ENCODE results near the gene HSPA1B.
"Not testable (repeated sequence)": the region's sequence is repeated elsewhere in the genome, so short reads cannot be mapped to it uniquely, and the experiment has no call there.

Gene HSPA1B

DNA sequence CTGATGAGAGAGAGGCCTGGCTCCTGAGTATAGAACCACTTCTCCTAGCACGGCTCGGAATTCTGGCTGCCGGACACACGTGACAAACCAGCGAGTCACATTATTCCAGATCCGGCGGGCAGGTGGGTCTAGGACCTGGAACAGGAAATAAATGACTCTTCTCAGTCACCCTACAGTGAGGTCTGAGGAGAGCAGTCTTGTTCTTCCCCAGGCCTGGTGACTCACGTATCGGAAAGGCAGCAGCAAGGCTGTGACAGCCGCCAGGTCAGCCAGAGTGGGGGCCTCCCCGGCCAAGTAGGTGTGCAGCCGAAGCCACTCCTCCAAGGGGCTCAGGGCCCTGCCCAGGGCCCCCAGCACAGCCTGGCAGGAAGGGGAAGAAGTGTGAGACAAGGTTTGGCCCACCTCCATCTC is 34.8 kb upstream of the HSPA1B start:
- DNase-seq (ENCODE audit: insufficient read length, low spot score) (peak; percentile 91), FAIRE-seq (peak; percentile 45)
- no peak for TF ChIP-seq POLR2A (IDR thresholded peaks at IDR 0.05; ENCODE audit: low read depth, low read length)

DNA sequence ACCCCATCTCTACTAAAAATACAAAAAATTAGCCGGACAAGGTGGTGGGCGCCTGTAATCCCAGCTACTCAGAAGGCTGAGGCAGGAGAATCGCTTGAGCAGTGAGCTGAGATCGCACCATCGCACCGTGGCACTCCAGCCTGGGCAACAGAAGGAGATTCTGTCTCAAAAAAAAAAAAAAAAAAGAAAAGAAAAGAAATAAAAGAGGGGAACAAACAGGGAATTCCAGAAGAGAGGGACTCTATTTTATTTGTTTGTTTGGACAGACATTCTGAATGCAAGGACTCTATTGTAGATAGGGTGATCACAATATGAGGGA is 33.7 kb upstream of the HSPA1B start:
- not testable (repeated sequence) for DNase-seq (ENCODE audit: insufficient read length, low spot score); FAIRE-seq

DNA sequence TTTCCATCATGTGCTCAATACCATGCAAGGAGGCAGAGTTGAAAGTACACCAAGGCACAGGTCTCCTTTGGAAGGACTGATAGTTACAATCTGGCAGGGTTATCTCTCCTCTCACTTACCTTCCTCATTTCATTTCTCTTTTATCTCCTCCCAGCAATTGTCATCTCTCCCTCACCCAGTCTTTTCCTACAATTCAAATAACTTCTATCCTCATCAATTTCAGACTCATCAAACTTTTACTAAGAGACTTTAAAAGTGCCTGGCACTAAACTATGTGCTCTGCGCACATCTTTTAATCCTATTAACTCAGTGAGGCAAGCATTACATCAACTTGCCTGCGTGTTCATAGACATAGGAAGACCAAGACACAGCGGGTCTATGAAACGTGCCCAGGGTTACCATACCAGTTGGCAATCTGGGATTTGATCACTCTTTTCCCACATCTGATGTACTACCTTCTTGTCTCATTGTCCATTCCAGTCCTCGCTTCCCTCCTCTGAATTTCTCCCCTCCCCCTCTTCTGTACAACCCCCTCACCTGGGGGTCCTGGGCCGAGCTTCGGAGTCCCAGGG is 33.2 kb upstream of the HSPA1B start:
- FAIRE-seq: no peak
- TF ChIP-seq POLR2A (IDR thresholded peaks at IDR 0.05; ENCODE audit: low read depth, low read length): no peak
- DNase-seq (ENCODE audit: insufficient read length, low spot score): no peak

DNA sequence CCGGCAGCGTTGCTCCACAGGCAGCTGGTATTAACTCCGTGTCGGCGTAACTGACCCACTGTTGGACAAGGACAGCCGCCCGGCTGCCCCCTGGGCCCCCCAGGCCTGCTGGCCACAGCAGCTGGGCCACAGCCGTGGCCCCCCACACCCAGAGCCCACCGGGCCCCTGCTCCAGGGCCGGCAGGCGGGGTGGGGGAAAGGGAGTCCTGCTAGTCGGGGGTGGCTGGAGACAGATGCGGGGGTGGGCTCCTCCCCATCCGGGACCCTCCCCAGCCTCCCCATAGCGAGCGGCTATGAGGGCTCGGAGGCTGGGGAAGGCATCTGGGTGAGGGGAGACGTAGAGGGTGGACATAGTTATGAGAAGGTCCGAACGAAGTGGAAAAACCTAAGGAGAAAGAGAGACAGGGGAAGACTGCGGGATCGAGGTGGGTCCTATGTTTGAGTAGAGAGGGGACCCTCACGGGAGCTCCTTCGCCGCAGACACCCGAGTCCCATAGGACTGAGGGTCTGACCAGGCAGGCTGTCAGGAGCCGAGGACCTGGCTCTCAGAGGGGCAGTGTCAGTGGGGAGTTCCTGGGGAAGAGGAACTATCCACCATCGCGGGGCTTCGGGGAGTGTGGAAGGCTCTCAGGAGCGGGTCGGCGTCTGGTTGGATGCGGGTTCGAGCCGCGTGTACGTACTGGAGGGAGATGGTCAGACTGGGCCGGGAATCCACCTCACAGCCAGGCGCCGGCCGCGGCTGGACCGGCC is 32.5 kb upstream of the HSPA1B start:
- FAIRE-seq (no peak), DNase-seq (ENCODE audit: insufficient read length, low spot score) (peak; percentile 60)
- no peak for TF ChIP-seq POLR2A (IDR thresholded peaks at IDR 0.05; ENCODE audit: low read depth, low read length)

DNA sequence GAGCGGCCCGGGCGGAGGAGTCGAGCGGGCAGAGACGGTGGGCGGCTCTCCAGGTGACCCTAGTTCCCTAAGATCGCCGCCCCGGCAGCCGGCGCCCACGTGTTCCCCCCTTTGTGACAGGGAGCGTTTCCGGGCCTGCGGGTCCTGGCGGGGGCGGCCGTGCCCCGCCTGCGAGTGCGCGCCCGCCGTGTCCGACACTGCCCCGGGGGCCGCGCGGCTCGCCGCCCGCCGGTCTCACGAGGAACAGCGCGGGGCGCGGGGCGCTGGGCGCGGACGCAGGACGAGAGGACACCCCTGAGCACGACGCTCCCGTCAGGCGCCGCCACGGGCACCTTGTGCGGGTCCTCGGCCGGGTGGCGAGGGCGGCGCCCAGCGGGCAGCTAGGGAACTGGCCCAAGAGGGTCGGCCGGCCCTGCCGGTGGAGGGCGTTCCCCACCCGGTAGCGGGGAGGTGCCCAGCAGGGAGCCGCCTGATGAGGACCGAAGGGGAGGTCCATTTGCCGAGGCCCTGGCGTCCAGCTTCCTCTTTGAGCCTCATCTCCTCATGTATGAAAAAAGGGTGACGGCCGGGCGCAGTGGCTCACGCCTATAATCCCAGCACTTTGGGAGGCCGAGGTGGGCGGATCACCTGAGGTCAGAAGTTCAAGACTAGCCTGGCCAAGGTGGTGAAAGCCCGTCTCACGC is 31.8 kb upstream of the HSPA1B start, which contains the start of gene VARS1:
VARS1 (minus strand) TSS at position 137 of the 683 bp plus-strand sequence. CDS start 535 bp downstream, outside the sequence.
- DNase-seq (ENCODE audit: insufficient read length, low spot score): peak; percentile 92
- TF ChIP-seq POLR2A (IDR thresholded peaks at IDR 0.05; ENCODE audit: low read depth, low read length): peak; percentile 47
- no peak for FAIRE-seq

DNA sequence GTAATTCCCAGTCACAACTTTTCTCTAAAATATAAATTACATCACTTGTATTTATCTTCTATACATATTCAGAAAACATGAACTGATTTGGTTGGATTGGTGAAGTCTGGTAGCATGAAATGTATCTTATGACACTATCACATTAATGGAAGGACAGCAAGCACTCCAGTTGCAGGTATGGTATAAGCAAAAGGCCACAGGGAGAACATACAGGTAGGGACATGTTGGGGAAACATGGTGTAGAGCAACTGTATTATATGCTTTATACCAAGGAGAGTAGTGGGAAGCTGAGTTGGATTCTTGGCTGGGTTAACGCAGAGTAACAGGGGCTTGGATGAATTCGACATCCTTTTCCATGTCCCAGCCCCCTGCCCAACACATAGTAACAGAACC is 30.5 kb upstream of the HSPA1B start:
- TF ChIP-seq POLR2A (IDR thresholded peaks at IDR 0.05; ENCODE audit: low read depth, low read length): no peak
- DNase-seq (ENCODE audit: insufficient read length, low spot score): no peak
- no peak for FAIRE-seq

DNA sequence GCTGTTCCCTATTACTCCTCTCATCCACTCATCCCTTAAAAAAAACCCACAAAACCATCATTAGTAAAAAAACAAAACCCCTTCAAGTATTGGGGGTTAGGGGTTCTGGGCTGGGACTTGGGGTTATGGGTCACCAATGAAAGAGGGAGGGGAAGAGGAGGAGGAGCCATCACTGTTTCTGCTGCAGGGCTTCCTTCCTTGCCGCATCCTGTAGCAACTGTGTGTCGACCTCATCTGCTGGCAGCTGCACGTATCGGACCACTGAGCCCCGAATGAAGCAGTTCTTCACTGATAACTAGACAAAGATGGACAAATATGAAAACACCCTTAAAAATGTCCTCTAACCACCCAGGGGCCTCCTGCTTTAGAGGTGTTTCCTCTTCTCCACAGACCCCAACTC is 29.9 kb upstream of the HSPA1B start:
- FAIRE-seq: no peak

DNA sequence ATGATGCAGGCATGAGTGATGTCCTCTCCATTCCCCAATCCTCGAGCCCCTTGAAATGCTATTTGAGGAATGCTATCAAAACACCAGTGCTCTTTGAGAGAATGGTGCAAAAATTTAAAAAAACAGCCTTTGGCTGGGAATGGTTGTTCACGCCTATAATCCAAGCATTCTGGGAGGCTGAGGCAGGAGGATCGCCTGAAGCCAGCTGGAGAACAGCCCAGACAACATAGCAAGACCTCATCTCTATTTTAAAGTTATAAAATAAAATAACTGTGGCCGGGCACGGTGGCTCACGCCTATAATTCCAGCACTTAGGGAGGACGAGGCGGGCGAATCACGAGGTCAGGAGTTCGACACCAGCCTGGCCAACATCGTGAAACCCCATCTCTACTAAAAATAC is 27.8 kb upstream of the HSPA1B start:
- no peak for DNase-seq (ENCODE audit: insufficient read length, low spot score)
- no peak for TF ChIP-seq POLR2A (IDR thresholded peaks at IDR 0.05; ENCODE audit: low read depth, low read length)
- FAIRE-seq: no peak

More for the DNA sequence above, 29.9 kb upstream of the HSPA1B start:
- TF ChIP-seq POLR2A (IDR thresholded peaks at IDR 0.05; ENCODE audit: low read depth, low read length): no peak
- no peak for DNase-seq (ENCODE audit: insufficient read length, low spot score)

DNA sequence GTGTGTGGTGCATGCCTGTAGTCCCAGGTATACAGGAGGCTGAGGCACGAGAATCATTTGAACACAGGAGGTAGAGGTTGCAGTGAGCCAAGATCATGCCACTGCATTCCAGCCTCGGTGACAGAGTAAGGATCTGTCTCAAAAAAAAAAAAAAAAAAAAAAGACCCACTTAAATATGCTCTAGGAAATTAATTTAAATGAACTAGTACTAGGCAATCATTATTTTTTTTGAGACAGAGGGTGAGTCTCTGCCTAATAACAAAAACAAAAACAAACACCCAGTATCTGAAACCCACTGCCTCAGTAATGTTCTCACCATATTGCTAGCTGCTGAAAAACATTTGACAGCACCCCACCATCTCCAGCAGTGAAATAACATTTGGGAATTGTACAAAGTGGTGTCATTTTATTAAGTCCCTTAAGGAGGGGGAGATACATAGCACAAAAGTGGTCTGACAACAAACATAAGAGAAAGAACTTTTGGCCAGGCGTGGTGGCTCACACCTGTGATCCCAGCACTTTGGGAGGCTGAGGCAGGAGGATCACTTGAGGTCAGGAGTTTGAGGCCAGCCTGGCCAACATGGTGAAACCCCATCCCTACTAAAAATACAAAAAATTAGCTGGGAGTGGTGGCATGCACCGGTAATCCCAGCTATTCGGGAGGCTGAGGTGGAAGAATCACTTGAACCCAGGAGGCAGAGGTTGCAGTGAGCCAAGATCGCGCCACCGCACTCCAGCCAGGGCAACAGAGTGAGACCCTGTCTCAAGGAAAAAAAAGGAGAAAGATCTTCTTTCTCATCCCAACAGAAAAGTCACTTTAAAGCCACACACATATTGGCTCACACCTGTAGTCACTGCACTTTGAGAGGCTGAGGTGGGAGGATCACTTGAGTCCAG is 26.3 kb upstream of the HSPA1B start:
- not testable (repeated sequence) for DNase-seq (ENCODE audit: insufficient read length, low spot score); FAIRE-seq

DNA sequence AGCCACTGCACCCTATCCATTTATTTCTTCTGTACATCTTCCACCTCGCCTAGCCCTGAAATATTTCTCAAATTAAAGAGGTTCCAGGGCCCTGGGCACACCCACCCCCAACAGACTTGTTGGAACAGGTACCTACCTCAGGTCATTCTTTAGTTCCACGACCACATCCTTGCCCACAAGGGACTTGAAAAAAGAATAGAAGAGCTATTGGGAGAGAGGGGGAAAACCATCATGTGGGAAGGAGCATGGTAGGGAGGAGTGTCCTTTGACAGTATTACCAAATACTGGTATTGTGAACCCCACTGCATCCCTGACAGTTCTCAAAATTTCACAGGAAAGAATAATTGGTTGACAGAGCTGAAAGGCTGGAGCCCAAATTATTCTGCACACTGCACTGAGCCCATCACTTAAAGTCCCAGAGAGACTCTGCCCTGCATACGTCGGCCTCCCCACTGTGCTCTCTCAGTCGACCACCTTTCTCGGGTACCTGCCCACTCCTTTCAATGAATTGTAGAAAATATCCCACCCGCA is 21.5 kb upstream of the HSPA1B start:
- DNase-seq (ENCODE audit: insufficient read length, low spot score) (no peak), FAIRE-seq (no peak)
- no peak for TF ChIP-seq POLR2A (IDR thresholded peaks at IDR 0.05; ENCODE audit: low read depth, low read length)

DNA sequence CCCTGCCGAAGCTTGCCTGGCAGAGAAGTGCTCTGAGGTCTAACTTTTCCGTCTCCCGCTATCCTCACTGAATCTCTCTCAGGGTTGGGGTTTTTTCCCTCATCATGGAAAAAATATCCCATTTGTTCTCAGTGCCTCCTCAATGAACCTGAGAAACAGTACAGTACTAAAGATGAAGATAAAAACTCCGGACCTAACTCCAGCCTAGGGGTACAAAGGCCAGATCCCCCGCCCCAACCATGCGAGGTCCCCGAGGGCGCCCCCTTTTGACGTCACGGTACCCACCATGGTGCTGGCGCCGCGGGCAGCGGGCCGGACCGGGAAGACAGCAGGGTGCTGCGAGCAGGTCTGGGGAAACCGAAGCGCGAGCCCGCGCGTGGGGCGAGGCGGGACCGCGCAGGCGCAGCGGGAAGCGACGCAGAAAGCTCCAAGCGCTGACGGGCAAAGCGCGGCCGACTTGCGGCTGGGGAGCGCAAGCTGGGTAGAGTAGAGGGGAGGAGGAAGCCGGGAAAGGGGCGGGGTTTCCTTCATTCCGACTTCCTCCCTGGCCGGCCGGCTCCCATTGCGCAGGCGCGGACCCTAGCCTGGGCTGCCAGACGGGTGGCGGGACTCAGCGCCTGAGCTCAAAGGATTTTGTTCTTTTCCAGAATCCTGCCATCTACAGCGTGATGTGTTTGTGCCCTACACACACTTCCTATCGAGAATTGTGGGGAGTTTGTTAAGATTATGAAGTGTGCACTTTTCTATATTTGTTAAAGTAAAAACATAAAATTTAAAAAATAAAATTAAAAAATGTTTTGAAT is 20.9 kb upstream of the HSPA1B start, which contains the start of gene LSM2:
LSM2 (minus strand) TSS at position 497 of the 803 bp plus-strand sequence; CDS start at position 288, 209 bp downstream.
- DNase-seq (ENCODE audit: insufficient read length, low spot score) (peak; percentile 95), FAIRE-seq (peak; percentile 86)
- peak; percentile 77 for TF ChIP-seq POLR2A (IDR thresholded peaks at IDR 0.05; ENCODE audit: low read depth, low read length)

DNA sequence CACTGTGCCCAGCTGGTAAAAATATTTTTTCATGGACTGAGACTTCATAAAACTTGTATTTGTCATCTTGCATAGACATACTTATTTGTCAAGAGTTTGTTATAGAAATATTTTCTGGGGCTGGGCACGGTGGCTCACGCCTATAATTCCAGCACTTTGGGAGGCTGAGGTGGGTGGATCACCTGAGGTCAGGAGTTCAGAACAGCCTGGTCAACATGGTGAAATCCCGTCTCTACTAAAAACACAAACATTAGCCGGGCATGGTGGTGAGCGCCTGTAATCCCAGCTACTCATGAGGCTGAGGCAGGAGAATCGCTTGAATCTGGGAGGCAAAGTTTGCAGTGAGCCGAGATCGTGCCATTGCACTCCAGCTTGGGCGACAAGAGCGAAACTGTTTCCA is 18.9 kb upstream of the HSPA1B start:
- DNase-seq (ENCODE audit: insufficient read length, low spot score); FAIRE-seq: not testable (repeated sequence)

DNA sequence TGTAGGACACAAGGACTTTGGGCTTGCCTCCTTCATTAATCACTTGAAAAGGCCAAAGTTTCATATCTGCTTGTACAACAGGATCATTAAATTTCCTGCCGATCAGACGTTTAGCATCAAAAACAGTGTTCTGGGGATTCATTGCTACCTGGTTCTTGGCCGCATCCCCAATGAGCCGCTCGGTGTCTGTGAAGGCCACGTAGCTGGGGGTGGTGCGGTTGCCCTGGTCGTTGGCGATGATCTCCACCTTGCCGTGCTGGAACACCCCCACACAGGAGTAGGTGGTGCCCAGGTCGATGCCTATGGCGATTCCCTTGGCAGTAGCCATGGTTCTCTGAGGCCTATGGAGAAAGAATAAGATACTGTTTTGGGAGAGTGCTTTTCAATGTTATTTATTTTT is 15.9 kb upstream of the HSPA1B start:
- no peak for DNase-seq (ENCODE audit: insufficient read length, low spot score)
- TF ChIP-seq POLR2A (IDR thresholded peaks at IDR 0.05; ENCODE audit: low read depth, low read length): no peak
- FAIRE-seq: no peak

Measured in H54 (cell line).